GM18858 (cell line): ENCODE data around the gene CHST8.

ENCODE experiments used
- ATAC-seq: cut with Tn5 transposase; IDR thresholded peaks from one replicate; pipeline ENCODE4 v1.9.1; 2021; ENCODE audit not compliant: unreplicated experiment

CHST8 gene

DNA sequence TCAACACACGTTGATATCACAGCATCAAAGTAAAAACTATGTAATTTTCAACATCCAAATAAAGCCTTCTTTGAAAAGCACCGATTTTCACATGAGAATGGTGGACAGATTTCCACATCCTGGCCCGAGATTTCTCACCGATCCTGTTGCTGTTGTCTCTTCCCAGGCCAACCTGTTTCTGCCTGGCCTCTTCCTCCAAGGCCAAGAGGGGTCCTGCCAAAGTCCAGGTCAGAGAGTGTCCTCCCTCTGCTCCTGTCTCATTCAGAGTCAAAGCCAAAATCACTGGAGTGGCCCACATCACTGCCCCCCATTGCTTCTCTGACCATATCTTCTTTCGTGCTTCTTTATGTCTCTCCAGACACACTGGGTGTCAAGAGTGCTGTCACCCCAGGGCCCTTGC, 49.5 kb downstream of the CHST8 start:
- no peak for ATAC-seq

DNA sequence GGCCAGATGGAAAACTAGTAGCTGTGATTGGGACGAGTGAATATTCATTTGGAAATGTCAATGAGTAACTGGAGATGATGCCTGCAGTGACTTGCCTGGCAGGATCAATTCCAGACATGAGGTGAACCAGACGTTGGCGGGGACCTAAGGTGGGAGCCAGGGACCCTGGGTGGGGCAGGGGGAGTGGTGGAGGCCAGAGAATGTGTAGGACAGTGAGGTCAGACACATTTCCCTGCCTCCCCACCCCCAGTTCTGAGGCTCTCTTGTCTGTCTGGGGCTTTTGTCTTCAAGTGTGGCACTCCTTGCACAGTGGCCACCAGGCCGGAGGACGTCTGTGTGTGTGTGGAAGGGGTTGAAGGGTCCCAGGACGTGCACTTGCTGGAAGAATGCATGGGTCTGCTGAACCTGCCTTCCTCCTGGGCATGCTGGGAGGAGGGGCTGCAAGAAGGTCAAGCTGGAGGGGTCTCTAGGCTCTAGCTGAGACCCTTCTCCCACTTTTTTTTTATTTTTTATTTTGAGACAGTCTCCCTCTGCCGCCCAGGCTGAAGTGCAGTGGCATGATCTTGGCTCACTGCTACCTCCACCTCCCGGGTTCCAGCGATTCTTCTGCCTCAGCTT, 51.6 kb downstream of the CHST8 start:
- ATAC-seq = no peak

DNA sequence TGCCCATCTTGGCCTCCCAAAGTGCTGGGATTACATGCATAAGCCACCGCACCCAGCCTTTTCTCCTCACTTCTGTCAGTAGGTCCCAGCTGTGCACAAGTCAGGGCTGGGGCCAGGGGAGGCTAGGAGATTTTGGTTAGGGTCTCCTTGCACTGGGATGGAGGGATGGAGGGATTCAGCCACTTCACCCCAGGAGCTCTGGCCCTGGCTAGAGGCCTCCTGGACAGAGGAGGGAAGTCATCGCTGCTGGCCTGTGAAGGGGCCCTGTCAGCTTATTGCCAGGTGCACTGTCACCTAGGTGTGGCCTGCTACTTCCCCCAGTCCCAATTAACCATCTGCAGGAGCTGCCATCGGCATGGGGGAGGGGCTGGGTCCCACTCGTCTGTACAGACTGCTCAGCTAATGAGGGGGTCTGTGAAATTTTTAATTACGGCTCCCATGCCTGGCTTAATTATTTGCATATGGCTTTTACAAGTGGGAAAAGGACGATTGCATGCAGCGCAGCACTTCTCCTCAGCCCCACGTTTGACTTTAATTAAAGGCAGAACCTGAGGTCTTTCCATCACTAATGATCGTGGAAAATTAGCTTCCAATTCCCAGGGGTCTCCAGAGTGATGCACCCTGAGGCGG, 52.4 kb downstream of the CHST8 start:
- ATAC-seq = no peak

DNA sequence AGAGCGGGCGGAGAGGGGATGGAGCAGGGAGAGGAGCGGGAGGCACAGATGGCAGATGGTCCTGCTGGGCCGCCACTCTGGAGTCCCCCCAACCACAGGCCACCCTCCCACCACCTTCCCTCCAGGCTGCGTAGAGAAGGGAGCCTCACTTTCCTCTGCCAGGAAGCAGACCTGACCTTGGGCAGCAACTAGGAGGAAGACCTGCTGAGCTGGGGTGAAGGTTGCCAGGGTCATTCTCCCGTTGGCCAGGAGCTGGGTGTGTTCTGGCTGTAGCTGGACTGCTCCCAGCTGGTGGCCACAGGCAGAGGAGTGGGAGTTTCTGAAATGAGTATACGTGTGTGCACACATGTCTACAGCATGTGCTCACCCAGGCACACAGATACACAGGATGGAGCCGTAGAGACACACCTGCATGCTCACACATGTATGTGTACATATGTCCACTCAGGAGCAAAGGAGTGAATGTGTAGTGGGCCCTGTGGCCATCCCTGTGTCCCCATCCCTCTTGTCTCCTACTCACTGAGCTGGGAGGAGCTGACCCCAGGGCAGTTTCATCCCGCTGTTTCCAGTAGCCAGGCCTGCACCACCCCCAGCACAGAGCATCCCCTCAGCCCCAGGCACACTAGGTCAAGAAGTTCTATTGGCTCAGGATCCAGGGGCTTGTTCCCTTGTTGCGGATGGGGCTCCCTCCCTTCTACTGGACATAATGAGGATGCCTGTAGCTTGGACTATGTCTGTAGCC, 53.0 kb downstream of the CHST8 start:
- no peak for ATAC-seq

DNA sequence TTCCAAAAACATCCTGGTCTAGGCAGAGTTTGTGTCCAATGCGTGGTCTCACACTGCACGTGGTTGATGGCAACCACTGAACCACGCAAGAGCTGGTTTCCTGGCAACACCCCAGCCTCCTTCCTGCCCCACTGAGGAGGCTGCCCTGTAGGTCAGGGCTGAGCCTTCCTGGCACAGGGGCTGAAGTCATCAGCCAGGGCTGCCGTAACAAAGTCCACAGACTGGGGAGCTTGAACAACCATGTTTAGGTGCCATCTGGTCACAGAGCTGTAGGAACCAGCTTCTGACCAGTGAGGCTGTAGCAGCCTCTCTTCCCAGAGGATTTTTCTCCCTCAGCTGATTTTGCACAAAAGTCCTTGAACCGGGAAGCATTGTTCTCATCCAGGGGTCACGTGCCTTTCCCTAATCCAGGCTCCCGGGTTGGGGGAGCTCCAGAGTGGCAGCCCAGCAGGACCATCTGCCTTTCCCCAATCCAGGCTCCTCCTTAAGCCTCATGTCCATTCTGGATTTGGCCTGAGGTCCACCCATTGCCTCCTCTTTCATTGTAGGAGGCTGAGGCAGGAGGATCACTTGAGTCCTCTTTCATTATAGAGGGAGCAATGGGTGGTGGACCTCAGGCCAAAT, 53.9 kb downstream of the CHST8 start:
- ATAC-seq = no peak

DNA sequence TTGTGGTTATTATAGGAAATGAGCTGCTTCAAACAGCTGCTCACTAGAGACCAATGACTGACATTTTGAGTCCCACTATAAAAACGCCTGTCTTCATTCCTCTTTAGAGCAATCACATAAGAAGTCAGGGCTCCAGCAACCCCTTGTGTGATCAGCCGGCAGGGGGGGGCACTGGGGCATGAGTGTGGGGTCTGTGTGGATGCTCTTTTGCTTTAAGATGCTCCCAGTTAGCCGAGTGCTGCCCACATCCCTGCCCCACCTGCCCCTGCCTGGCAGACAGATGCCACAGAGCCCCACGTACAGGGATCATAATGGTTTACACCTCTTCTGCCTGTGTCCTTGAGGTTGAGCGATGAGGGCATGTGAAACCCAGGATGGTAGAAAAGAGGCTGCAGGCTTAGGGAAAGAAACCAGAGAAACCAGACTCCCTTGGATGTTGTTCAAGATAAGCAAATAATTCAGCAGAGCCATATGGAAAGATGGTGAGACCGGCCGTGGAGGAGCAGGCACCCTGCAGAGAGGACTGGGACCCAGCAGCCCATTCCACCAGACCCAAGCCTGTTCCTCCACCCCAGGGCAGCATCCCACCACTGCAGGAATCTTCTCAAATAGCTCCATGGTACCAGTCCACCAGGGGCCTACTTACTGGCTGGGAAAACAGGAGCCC, 55.4 kb downstream of the CHST8 start:
- no peak for ATAC-seq

DNA sequence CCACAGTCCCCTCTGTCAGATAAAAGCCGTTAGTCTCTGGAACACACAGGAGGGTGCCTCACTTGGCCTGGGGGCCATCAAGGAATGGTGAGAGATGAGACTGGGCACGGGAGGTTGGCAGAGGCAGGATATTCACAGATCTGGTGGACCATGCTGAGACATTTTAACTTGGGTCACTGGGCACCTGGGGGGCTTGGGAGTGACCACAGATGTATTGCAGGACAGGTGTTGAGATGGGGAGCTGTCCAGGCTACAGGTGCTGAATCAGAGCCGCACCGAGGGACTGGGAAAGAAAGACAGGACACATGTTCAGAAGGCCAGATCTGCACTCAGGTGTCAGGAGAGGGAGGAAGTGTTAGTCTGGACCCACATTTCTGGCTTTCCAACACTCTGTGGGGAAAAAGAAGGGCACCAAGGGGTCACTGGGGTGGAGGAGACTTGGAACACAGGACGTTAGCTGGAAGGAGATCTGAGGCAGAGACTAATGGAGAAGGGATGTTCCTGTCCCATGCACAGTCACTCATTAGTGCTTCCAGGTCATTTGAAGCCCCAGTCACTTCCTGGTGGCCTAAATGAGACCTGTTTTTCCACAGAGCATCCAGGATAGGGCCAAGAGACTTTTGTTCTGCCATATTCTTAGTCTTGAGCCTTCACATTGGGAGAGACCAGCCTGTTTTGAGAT, 56.1 kb downstream of the CHST8 start:
- ATAC-seq = no peak

DNA sequence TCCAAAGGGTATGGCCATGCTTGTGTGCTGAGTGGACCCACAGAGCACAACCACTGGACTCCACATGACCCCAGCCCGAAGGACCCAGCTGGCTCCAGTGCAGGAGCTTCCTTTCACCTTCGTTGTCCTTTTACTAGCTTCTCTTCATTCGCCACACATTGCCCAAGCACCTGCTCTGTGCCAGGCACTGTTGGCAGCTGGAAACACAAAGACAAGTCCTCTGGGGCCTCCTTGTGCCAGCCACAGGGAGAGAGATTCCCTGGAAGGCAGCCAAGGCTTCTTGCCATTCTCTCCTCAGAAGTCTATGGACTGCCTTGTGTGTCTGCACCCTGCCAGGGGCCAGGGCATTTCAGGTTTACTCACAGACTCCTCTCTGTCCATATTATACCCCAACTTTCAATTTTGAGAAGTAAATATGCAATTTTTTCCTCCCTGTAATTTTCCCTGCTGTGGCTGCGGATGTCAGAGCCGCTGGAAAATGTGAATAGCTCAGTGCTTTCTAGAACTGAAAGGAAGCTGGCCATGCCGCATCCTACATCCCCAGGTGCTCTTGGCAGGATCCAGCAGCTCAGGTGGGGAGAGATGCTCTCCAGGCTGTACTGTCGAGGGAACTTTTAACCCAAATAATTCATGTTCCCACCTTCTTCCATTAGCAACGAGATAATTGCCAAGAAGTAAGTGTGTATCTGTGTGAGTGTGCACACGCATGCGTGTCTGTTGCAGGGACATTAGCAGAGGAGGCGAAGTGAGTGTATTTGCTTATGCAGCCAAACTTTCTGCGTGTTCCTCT, 57.2 kb downstream of the CHST8 start:
- no peak for ATAC-seq

DNA sequence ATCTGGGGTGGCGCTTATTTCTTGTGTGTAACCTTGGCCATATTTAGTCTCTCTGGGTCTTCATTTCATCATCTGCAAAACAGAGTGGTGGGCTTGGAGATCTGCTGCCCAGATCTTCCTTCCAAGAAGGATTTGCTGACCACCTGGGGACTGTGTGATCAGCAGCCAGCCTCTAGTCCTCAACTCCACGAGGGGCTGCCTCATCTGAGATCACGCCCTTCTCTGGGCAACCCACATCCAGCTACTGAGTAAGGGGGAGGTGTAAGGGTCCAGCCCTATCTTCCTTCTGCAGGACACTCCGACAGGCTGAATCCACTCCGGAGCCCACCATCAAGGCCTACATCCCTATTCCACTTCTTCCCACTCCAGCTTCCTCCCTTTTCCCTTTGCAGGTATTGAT, 57.9 kb downstream of the CHST8 start:
- no peak for ATAC-seq

DNA sequence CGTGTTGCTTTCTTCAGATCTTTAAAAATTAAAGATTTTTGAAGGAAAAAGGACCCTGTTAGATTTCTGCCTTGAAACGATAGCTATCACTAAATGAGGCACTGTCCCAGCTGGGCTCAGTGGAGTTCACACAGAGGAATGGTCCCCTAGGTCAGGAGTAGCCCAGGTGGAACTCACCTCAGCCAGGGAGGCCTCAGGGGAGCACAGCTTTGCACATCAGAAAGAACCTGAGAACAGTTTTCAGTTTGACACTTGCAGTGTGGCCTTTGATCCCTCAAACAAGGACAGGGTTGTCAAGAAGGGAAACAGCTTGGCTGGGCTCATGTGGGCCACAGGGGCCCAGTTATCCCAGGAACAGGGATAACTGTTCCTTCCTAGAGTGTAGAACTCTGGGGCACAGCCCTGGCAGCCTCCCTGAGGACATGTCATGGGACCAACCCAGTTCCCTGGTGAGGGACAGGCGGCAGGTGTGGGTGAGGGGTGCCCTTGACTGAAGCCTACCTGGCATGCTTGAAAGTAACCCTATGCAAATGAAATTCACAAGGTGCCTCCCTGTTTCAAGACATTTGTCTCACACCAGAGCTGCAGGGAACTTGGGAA, 59.4 kb downstream of the CHST8 start:
- ATAC-seq = no peak

DNA sequence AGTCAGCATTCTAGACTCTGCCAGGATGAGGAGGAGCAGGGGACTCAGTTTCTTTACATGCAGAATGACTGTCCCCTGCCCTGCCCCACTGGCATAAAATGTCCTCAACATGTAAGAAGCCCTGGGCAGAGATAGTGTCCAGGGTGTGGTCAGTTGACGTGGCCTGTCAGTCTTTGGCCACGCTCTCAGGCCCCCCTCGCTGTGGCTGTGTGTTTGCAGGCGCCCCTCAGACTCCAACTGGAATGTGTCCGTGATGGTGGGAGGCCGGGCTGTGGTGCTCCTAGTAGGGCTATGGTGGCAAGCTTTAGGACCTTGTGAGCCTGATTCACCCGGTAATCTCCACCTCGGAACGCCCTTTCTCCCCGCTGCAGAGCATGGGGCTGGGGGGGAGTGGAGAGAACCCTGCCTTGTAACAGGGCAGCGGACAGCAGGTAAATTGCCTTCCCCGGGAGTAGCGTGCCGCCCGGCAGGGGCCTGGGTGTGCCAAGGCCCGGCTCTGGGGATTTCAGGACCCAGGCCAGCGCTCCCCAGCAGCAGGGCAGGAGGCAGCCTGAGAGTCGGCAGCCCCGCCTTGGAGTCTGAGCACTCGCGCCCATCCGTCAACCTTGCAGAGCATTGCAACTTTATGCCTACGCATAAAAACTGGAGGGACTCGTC, 62.3 kb downstream of the CHST8 start:
- no peak for ATAC-seq

DNA sequence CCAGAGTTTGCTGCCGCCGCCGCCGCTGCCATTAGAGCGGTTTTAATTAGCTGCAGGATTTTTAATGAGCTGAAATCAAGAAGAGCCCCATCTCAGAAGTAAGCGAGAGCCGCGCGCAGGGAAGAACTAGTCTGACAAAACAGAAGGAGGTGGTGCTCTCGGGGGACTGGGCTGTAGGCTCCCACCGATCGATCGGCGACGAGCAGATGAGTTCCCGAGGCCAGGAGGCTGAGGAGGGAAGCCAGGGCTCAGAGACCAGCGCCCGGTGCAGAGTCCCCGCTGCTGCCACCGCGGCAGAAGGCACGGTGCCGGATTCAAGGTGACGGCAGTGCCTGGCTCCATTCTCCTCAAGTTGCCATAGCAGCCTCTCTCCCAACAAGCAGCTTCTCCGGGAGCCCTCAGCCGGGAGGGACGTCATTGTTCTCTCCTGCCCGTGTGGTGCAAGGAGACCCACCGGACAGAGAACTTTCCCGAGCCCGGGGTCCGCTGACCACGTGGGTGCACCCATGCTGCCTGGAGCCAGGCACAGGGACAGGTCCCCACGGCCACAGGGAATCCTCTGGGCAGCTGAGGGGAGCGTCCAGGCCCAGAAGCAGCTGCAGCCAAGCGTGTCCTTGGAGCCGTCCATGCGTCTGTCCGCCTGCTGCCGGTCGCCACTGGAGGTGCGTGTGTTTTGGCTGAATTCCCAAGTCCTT, 62.9 kb downstream of the CHST8 start:
- no peak for ATAC-seq

DNA sequence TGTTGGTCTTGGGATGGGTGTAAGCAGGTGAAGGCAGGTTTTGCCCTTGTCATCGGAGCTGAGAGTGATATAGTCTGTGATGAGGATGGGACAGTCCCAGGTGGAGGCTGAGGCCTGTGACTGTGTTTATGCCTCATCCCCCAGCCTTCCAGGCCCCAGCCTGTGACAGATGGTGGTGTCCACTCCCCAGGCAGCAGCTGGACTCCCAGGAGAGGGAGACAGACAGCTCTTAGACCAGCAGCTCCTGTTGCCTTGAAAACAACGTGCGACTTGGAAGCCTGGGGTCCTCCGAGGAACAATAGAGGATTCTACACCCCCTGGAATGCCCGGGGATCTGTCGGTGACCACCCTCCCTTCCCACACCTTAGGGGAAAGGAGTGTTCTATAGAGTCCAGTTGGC, 63.8 kb downstream of the CHST8 start:
- ATAC-seq = no peak

DNA sequence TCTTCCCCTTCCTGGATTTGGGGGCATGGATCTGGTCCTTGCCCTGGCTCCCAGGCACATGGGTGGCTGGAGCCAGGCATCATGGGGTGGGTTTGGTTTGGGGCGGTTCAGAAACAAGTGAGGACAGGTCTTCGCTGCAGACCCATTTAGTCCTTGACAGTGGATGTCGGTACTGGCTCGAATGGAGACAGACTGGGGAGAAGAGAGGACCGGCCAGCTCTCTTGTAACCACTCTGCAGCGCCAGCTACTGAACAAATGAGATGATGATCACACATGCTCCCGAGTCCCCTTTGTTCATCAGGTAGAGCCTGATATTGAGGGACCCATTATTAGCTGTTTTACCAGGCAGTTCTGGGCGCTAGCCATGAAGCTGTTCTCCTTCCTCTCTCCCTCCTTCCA, 64.5 kb downstream of the CHST8 start:
- no peak for ATAC-seq

DNA sequence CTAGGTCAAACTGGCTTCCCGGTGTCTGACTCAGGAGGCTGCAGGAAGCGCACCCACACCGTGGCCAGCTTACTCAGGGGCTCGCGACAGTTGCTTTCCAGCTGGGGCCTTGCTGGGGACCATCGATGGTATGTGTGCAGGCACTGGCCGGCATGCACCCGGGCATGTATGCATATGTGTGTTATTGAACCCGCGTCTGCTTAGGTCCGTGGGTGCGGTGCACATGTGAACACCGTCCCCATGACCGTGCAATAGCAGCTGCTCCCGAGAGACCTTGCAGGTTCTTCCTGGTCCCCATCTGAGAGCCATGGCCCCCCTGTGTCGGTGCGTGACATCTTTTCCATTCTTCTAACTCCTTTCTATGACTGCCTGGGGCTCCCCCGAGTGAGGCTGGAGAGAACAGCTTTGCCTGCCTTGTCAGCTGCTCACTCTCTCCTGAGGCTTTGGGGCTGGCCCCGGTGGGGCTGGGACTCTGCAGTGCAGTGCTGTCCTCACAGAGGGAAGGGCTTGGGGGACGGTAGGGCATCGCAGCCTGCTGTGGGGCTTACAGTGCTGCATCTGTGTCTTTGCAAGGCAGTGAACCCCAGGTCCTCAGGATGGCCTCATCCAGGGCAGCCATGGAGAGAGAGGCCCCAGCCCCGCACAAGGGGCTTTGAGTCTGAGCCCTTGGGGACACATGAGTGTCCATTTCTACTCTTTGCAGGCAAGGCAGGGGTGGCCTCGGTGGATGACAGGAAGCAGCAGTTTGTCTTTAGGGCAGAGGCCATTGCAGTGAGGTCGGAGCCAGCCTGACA, 65.1 kb downstream of the CHST8 start:
- no peak for ATAC-seq

DNA sequence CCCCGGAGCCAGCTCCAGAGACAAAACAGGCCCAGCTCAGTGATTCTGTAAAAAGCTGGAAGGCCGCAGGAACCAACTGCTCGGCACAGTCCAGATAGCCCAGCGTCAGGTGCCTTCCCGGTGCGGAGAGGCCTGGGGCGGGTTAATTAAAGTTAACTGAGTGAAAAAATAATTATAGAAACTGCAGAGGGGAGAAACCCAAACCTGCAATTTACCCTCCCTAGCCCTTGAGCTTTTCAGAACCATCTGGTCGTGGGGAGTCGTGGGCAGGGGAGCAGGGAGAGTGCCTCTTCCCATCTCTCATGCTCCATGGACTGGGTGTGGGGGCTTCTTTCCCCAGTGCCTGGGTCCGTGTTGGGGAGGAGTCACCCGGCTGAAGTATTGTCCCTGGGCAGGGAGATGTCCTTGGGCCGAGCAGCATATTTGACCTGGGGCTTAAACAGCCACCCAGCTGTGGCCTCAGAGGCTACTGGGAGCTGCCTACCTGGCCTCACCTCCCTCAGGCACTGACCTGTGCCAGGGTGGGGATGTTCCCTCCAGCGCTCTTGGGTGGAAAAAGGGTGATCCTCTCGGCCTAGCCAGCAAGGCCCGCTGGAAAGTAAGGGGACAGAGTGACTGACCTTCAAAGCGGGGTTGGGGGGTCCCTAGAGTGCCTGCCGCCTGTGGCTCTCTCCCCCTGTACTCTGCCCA, 65.9 kb downstream of the CHST8 start:
- no peak for ATAC-seq
